ENCODE data around the gene SRP14.

The SRP14 gene

GRCh38 chr15:40064231-40064894, 25.4 kb upstream of the SRP14 start:
- TF ChIP-seq CTCF (IDR thresholded peaks at IDR 0.05; ENCODE audit: low read depth, low read length): no peak
- no peak for DNase-seq (ENCODE audit: extremely low read depth, low read depth)

GRCh38 chr15:40063563-40064011, 24.6 kb upstream of the SRP14 start:
- no peak for TF ChIP-seq CTCF (IDR thresholded peaks at IDR 0.05; ENCODE audit: low read depth, low read length)
- peak; percentile 27 for DNase-seq (ENCODE audit: extremely low read depth, low read depth)

- no peak for DNase-seq (ENCODE audit: extremely low read depth, low read depth)
- no peak for TF ChIP-seq CTCF (IDR thresholded peaks at IDR 0.05; ENCODE audit: low read depth, low read length)
These were observed 24.0 kb upstream of the SRP14 start for GRCh38 chr15:40062816-40063562.

DNA sequence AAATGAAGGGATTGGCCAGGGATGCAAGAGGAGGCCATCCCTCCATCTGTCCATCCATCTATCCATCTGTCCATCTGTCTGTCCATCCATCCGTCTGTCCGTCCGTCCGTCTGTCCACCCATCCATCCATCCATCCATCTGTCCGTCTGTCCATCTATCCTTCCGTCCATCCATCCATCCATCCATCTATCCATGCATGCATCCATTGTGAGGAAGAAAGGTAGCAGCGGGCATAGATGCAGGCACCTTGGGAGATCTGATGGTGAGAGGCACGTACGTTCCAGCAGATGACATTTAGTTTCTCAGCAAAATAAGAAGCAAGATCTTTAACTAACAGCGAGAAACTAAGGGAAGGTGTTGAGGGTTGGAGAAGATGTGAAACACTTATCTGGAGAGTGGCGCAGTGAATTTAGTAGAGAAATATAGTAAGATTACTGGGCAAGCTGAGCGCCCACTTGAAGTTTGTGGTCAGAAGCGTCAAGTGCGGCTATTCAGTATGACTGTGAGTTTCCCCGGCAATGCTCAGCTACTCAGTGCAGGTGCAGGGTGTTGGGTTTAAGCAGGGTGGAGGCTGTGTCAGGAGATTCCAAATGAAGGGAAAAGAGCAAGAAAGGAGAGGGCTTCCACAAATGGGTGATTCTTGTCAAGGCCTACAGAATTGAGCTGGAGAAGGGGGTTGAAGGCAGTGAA, 22.4 kb upstream of the SRP14 start:
- DNase-seq (ENCODE audit: extremely low read depth, low read depth): no peak
- TF ChIP-seq CTCF (IDR thresholded peaks at IDR 0.05; ENCODE audit: low read depth, low read length): no peak

DNA sequence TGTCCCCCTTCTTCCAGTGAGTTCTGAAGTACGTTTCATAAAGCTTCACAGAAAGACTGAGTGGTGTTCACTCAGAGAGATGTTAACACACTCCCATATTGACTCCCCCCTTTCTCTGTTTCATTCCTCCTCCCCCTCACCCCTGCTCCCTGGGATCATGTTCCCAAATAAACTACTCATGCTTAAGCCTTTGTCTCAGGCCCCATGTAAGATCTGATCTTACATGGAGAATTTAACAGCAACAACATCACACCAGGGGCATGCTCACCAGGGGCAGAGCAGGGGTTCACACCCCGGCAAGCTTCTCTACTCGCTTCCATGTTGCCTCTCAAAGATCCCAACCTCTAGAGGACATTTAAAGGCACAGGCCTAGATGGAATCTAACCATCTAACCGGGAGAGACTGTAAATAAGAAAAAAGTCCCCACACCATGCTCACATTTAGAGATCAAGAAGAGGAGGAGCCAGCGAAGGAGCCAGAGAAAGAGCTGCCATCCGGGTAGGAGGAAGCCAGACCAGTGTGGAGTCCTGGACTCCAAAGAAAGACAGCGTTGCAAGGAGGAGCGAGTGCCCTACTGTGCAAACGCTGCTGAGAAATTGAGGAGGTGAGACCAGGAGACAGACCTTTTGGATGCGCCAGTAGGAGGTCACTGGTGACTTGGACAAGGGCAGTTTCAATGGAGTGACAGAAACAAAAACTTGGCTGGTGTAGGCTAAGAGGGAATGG, 21.4 kb upstream of the SRP14 start:
- no peak for DNase-seq (ENCODE audit: extremely low read depth, low read depth)
- TF ChIP-seq CTCF (IDR thresholded peaks at IDR 0.05; ENCODE audit: low read depth, low read length): no peak

DNA sequence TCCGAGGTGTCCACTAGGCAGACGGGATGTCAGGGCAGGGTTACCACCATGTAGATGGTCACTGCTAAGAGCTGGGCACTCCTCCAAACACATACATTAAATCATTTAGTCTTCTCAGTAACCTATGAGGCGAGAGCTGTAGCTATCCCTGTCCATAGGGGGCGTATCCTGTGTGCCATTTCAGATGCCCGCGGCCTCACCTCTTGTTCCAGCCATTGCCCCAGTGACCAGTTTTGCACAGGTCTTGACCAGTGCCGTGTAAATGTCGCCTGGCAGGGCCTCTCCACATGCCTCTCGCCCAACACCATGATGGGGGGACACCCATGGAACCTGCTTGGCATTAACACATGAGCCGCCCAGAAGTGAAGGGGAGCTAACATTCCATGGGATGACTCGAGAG, 20.8 kb upstream of the SRP14 start:
- DNase-seq (ENCODE audit: extremely low read depth, low read depth): no peak
- no peak for TF ChIP-seq CTCF (IDR thresholded peaks at IDR 0.05; ENCODE audit: low read depth, low read length)
